IMR-90 (cell line): Measurements from ENCODE around the gene GCC2. TPM values are rescaled to one million over a fixed set of nuclear protein-coding genes. Genes with fewer than 3 reads are reported as not detected.

ENCODE experiments used
- ATAC-seq: fragments of 200-7000 bp; cut with Tn5 transposase; 2 replicates; pipeline ENCODE4 v1.9.1; 2020; ENCODE audit warnings: low read depth, mild to moderate bottlenecking, moderate library complexity
- BruUV-seq: library from RNA; stranded (reverse); fragments of 400-500 nt; replicated peaks from 2 replicates; lab custom pipeline; 2021; lab: Mats Ljungman, UMichigan
- CTCF ChIA-PET: fragments of 300-600 bp; formaldehyde crosslinking; extraction: SDS; loops from one replicate; lab custom pipeline; 2021; ENCODE audit warnings: antibody characterized with exemption; lab: Yijun Ruan, JAX
- POLR2A ChIA-PET: fragments of 300-600 bp; sonication (Branson Sonifier 250); formaldehyde crosslinking; loops from one replicate; lab custom pipeline; 2022; ENCODE audit warnings: antibody characterized with exemption; ENCODE audit not compliant: unreplicated experiment; lab: Charles Lee
- DNase-seq: peaks from one replicate; pipeline ENCODE4 v3.0.0; 2013
- H2AFZ ChIP-seq: replicated peaks from 2 replicates; pipeline ENCODE3; 2013; ENCODE audit warnings: low read length, mild to moderate bottlenecking; ENCODE audit not compliant: poor library complexity
- H2AK5ac ChIP-seq: 2 replicates; pipeline ENCODE4 v1.6.1; 2013; ENCODE audit warnings: low read depth, low read length, inconsistent platforms
- H2AK9ac ChIP-seq: replicated peaks from 2 replicates; pipeline ENCODE3; 2013; ENCODE audit warnings: mild to moderate bottlenecking, low read depth, low read length, moderate library complexity; ENCODE audit not compliant: poor library complexity
- H2BK120ac ChIP-seq: 2 replicates; pipeline ENCODE4 v1.6.1; 2013; ENCODE audit warnings: low read depth, low read length, inconsistent platforms
- H2BK15ac ChIP-seq: 3 replicates; pipeline ENCODE4 v1.6.1; 2013; ENCODE audit warnings: low read depth, low read length, inconsistent platforms
- H2BK20ac ChIP-seq: 2 replicates; pipeline ENCODE4 v1.6.1; 2013; ENCODE audit warnings: low read depth, mild to moderate bottlenecking, inconsistent platforms, low read length, moderate library complexity
- H2BK5ac ChIP-seq: 2 replicates; pipeline ENCODE4 v1.6.1; 2013; ENCODE audit warnings: mild to moderate bottlenecking, low read depth, low read length, inconsistent platforms; ENCODE audit not compliant: poor library complexity, severe bottlenecking
- H3K14ac ChIP-seq: replicated peaks from 2 replicates; pipeline ENCODE4 v1.6.1; 2013; ENCODE audit warnings: low read depth, low read length, inconsistent platforms
- H3K18ac ChIP-seq: 2 replicates; pipeline ENCODE4 v1.6.1; 2013; ENCODE audit warnings: low read depth, low read length, control low read depth
- H3K23ac ChIP-seq: 2 replicates; pipeline ENCODE4 v1.6.1; 2013; ENCODE audit warnings: low read depth, low read length, inconsistent platforms
- H3K27ac ChIP-seq: 2 replicates; pipeline ENCODE4 v1.5.1; 2013; ENCODE audit warnings: mild to moderate bottlenecking, control low read depth, low read length; ENCODE audit not compliant: insufficient read depth
- H3K27me3 ChIP-seq: 2 replicates; pipeline ENCODE4 v1.6.1; 2013; ENCODE audit warnings: low read length; ENCODE audit not compliant: control insufficient read depth, insufficient read depth
- H3K36me3 ChIP-seq: 2 replicates; pipeline ENCODE4 v1.6.1; 2013; ENCODE audit warnings: low read length, mixed read lengths; ENCODE audit not compliant: control insufficient read depth, insufficient read depth
- H3K4ac ChIP-seq: 2 replicates; pipeline ENCODE4 v1.6.1; 2013; ENCODE audit warnings: low read depth, low read length, inconsistent platforms
- H3K4me1 ChIP-seq: 2 replicates; pipeline ENCODE4 v1.6.1; 2013; ENCODE audit warnings: low read length, mixed read lengths; ENCODE audit not compliant: control insufficient read depth, insufficient read depth
- H3K4me2 ChIP-seq: 2 replicates; pipeline ENCODE4 v1.6.1; 2013; ENCODE audit warnings: low read depth, mild to moderate bottlenecking, control low read depth, low read length, moderate library complexity
- H3K4me3 ChIP-seq: 2 replicates; pipeline ENCODE4 v1.5.1; 2013; ENCODE audit warnings: low read depth, mild to moderate bottlenecking, control low read depth, low read length, moderate library complexity; ENCODE audit not compliant: insufficient read depth
- H3K56ac ChIP-seq: 2 replicates; pipeline ENCODE4 v1.6.1; 2013; ENCODE audit warnings: low read length, inconsistent platforms; ENCODE audit not compliant: insufficient read depth; ENCODE audit errors: extremely low read depth
- H3K79me1 ChIP-seq, 2 experiments: 2 replicates each; pipeline ENCODE4 v1.6.1; 2013; ENCODE audit warnings: low read length in 2 of 2, inconsistent platforms in 1 of 2, low read depth in 1 of 2
- H3K9ac ChIP-seq: 2 replicates; pipeline ENCODE4 v1.6.1; 2013; ENCODE audit warnings: low read depth, low read length, control low read depth
- H3K9me1 ChIP-seq: 2 replicates; pipeline ENCODE4 v1.6.1; 2013; ENCODE audit warnings: low read length, inconsistent platforms; ENCODE audit not compliant: insufficient read depth
- H3K9me3 ChIP-seq: 2 replicates; pipeline ENCODE4 v1.6.1; 2013; ENCODE audit warnings: low read length; ENCODE audit not compliant: control insufficient read depth, insufficient read depth
- H4K20me1 ChIP-seq: 2 replicates; pipeline ENCODE4 v1.6.1; 2013; ENCODE audit warnings: low read length, inconsistent platforms; ENCODE audit not compliant: insufficient read depth
- H4K5ac ChIP-seq: 2 replicates; pipeline ENCODE4 v1.6.1; 2013; ENCODE audit warnings: mild to moderate bottlenecking, low read depth, low read length, control low read depth
- H4K8ac ChIP-seq, 2 experiments: 2 replicates each; pipeline ENCODE4 v1.6.1; 2013; ENCODE audit warnings: low read depth in 2 of 2, low read length in 2 of 2, control low read depth in 1 of 2, inconsistent platforms in 1 of 2
- H4K91ac ChIP-seq: 2 replicates; pipeline ENCODE4 v1.6.1; 2013; ENCODE audit warnings: low read depth, low read length, inconsistent platforms; ENCODE audit not compliant: insufficient read depth
- CEBPB ChIP-seq: IDR thresholded peaks from 2 replicates; pipeline ENCODE4 v1.6.1; 2012; ENCODE audit warnings: low read depth, low read length, improper control_type of control experiment
- CHD1 ChIP-seq: IDR thresholded peaks from 2 replicates; pipeline ENCODE4 v1.6.1; 2012; ENCODE audit warnings: low read depth, low read length, improper control_type of control experiment
- FOS ChIP-seq: fragments of 150-350 bp; IDR thresholded peaks from 2 replicates; pipeline ENCODE4 v1.6.1; 2016; ENCODE audit warnings: low read depth, low read length
- MAFK ChIP-seq: IDR thresholded peaks from 2 replicates; pipeline ENCODE4 v1.6.1; 2012; ENCODE audit warnings: low read depth, low read length, improper control_type of control experiment
- MXI1 ChIP-seq: IDR thresholded peaks from 2 replicates; pipeline ENCODE4 v1.6.1; 2012; ENCODE audit warnings: low read depth, mild to moderate bottlenecking, low read length, moderate library complexity, borderline replicate concordance
- NFE2L2 ChIP-seq: fragments of 150-350 bp; IDR thresholded peaks from 2 replicates; pipeline ENCODE4 v1.6.1; 2016; ENCODE audit warnings: low read depth, mild to moderate bottlenecking, low read length
- POLR2A ChIP-seq: IDR thresholded peaks from 2 replicates; pipeline ENCODE4 v1.6.1; 2012; ENCODE audit warnings: mild to moderate bottlenecking, low read depth, low read length
- USF2 ChIP-seq: fragments of 150-350 bp; IDR thresholded peaks from 2 replicates; pipeline ENCODE4 v1.6.1; 2017; ENCODE audit warnings: mild to moderate bottlenecking, antibody characterized with exemption, low read length, low read depth
- WGBS, 2 experiments: methylation state at CpG; one replicate each; pipeline versions ENCODE4 v1.1.5 to v1.1.7; 2013; ENCODE audit warnings: missing lambda C conversion rate in 2 of 2; ENCODE audit not compliant: insufficient read length in 1 of 2; ENCODE audit errors: extremely low coverage in 2 of 2; 5-methylcytosine and 5-hydroxymethylcytosine counted together
- dilution Hi-C: fragments of 300-500 bp; cut with HindIII; formaldehyde crosslinking; loops from one replicate; pipeline ENCODE4 v1.14.3; 2018; ENCODE audit warnings: low sequenced_read_pairs; ENCODE audit not compliant: unreplicated experiment
- in situ Hi-C: fragments of 300-500 bp; cut with MboI; formaldehyde crosslinking; loops from 3 replicates; pipeline ENCODE4 v1.14.3; 2019; ENCODE audit warnings: low sequenced_read_pairs, inconsistent platforms, mixed read lengths
- intact Hi-C: fragments of 100-400 bp; cut with micrococcal nuclease; formaldehyde crosslinking; loops from 2 replicates; pipeline ENCODE4 v1.10.0; 2022
- polyA plus RNA-seq, 3 experiments: library from polyadenylated mRNA; depleted of rRNA; stranded (reverse); fragments of >200 nt; gene quantifications; 2 replicates each; pipeline ENCODE4 v1.2.3, GENCODE V29; 2012; ENCODE audit warnings: low replicate concordance in 1 of 3
- total RNA-seq: library from RNA; depleted of rRNA; stranded (reverse); fragments of >200 nt; gene quantifications from 2 replicates; pipeline ENCODE4 v1.2.3, GENCODE V29; 2012
- TF ChIP-seq, protein P1 (sequence below): fragments of 150-350 bp; IDR thresholded peaks from 2 replicates; pipeline ENCODE4 v1.6.1; 2016; ENCODE audit warnings: low read depth, mild to moderate bottlenecking, low read length, moderate library complexity, borderline replicate concordance

Gene GCC2
- total and polyA plus RNA-seq, 2 of the 4 experiments (the other 2 are of a cell fraction): 6.4 to 8.6 TPM

DNA sequence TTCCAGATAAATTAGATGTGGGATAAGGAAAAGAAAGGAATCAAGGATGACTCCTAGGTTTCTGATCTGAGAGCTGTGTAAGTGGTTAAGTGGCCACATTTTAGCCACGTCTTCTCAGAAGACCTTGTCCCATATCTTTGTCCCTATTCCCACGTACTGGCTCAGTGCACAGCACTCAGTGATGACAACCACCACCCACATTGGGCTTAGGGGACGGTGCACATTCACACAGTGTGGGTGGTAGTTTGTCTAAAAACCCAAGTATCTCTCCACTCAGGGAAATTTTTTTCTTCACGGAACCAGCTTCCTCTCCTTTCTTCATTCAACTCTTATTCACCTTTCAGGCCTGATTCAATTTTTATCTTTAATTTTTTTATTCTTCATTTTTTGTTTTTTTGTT is 30.6 kb upstream of the GCC2 start (continued):
- TF ChIP-seq CEBPB (no peak), POLR2A (no peak)
- TF ChIP-seq, protein P1, sequence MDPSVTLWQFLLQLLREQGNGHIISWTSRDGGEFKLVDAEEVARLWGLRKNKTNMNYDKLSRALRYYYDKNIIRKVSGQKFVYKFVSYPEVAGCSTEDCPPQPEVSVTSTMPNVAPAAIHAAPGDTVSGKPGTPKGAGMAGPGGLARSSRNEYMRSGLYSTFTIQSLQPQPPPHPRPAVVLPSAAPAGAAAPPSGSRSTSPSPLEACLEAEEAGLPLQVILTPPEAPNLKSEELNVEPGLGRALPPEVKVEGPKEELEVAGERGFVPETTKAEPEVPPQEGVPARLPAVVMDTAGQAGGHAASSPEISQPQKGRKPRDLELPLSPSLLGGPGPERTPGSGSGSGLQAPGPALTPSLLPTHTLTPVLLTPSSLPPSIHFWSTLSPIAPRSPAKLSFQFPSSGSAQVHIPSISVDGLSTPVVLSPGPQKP: no peak

DNA sequence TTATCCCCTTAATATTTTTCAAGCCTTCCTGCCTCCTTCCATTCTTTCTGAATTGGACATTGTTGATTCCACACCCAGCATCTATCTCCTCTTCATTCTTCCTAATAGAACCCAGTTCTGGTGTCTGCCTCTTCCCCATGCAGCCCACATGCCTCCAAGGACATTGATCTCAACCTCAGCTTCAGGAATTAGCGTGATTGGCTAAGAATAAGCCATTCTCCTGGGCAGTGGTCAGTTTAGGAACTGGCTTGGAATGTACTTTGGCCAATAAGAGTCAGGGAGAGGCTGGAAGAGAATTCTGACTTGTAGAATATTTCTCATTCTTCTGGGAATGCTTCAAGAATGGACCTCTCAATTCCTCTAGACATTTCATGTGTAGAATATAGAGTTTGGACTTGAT is 25.9 kb upstream of the GCC2 start:
- Histone ChIP-seq H3K4me2 (no peak overlapping the region), H2BK5ac (no peak overlapping the region), H3K9me3 (no peaks in the 10 kb centered on the region), H3K56ac (no peak overlapping the region), H4K91ac (no peak overlapping the region), H3K27ac (no peak overlapping the region), H3K4ac (no peak overlapping the region), H4K5ac (no peak overlapping the region), H3K4me1 (no peaks in the 10 kb centered on the region), H2AK9ac (no peak overlapping the region), H3K36me3 (no peaks in the 10 kb centered on the region), H3K9me1 (no peaks in the 10 kb centered on the region), H3K23ac (no peak overlapping the region), H3K9ac (no peak overlapping the region), H4K8ac (no peak overlapping the region), H3K4me3 (no peak overlapping the region), H3K79me1 (no peaks in the 10 kb centered on the region), H2AK5ac (no peak overlapping the region), H3K27me3 (no peaks in the 10 kb centered on the region), H3K14ac (no peak overlapping the region), H2BK15ac (no peak overlapping the region), H2AFZ (no peak overlapping the region), H2BK120ac (no peak overlapping the region), H4K20me1 (no peaks in the 10 kb centered on the region), H3K18ac (no peak overlapping the region), H2BK20ac (no peak overlapping the region)
- TF ChIP-seq, protein P1: no peak
- TF ChIP-seq FOS: no peak
- TF ChIP-seq MXI1: no peak
- TF ChIP-seq MAFK: no peak
- no peak for TF ChIP-seq NFE2L2
- TF ChIP-seq CHD1: no peak
- no peak for TF ChIP-seq POLR2A
- no peak for TF ChIP-seq USF2
- in situ Hi-C loops: no loop called here
- DNase-seq: no peak
- dilution Hi-C loops: no loop called here
- CTCF ChIA-PET: interaction anchor here (0.8 kb wide), 1 partner anchor 13 kb away, joined by 3 read pairs; no protein-coding TSS in a partner anchor
- no CpG with 5 or more reads among the region's 1 CpG for WGBS, 2 experiments
- no peak for ATAC-seq
- POLR2A ChIA-PET: no interaction called here
- intact Hi-C loops: no loop called here
- BruUV-seq: no TSS peak
